ENCODE measurements around the gene ARHGEF2.
A peak's percentile ranks its signal among the peaks of the same experiment; 100 is the strongest.

ARHGEF2 gene

GRCh38 chr1:155913969-155914757, 64.2 kb downstream of the ARHGEF2 start:
- no peak overlapping the region for H3K4me2 ChIP-seq (ENCODE audit: low read depth, low read length, poor library complexity, severe bottlenecking)
- H3K36me3 ChIP-seq (ENCODE audit: insufficient read depth, low read length): peaks cover 60% of the 10 kb centered on the region
- peaks cover 21% of the 10 kb centered on the region; the same call in 1 of the 2 replicates for H3F3A ChIP-seq (ENCODE audit: low read depth)
- no peaks in the 10 kb centered on the region for H4K20me1 ChIP-seq (ENCODE audit: insufficient read depth, low read length, poor library complexity, severe bottlenecking)
- no peaks in the 10 kb centered on the region for H3K9me2 ChIP-seq (replicated peaks; ENCODE audit: low read depth, low read length)
- H3K9me3 ChIP-seq (ENCODE audit: insufficient read depth, low read depth, low read length): no peaks in the 10 kb centered on the region
- no peaks in the 10 kb centered on the region for H3K27me3 ChIP-seq (ENCODE audit: insufficient read depth, low read length, poor library complexity, severe bottlenecking)
- no peak for TF ChIP-seq EZH2phosphoT487 (IDR thresholded peaks at IDR 0.05; ENCODE audit: borderline replicate concordance)
- TF ChIP-seq, protein P1, sequence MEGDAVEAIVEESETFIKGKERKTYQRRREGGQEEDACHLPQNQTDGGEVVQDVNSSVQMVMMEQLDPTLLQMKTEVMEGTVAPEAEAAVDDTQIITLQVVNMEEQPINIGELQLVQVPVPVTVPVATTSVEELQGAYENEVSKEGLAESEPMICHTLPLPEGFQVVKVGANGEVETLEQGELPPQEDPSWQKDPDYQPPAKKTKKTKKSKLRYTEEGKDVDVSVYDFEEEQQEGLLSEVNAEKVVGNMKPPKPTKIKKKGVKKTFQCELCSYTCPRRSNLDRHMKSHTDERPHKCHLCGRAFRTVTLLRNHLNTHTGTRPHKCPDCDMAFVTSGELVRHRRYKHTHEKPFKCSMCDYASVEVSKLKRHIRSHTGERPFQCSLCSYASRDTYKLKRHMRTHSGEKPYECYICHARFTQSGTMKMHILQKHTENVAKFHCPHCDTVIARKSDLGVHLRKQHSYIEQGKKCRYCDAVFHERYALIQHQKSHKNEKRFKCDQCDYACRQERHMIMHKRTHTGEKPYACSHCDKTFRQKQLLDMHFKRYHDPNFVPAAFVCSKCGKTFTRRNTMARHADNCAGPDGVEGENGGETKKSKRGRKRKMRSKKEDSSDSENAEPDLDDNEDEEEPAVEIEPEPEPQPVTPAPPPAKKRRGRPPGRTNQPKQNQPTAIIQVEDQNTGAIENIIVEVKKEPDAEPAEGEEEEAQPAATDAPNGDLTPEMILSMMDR (conservative IDR thresholded peaks at IDR 0.05; ENCODE audit: low read length): no peak
- H2AFZ ChIP-seq (ENCODE audit: low read length): no peak overlapping the region
- peaks cover 9% of the 10 kb centered on the region for H3K4me1 ChIP-seq (ENCODE audit: insufficient read depth, low read length, poor library complexity, severe bottlenecking)
- no peak overlapping the region for H3K4me3 ChIP-seq (ENCODE audit: low read length, poor library complexity, severe bottlenecking)
- H3K9ac ChIP-seq (ENCODE audit: low read depth, low read length, poor library complexity, severe bottlenecking): no peak overlapping the region
- H3K79me2 ChIP-seq (ENCODE audit: insufficient read depth, low read length): peaks cover 21% of the 10 kb centered on the region

GRCh38 chr1:155912056-155912536, 66.3 kb downstream of the ARHGEF2 start:
- Histone ChIP-seq H3K9me3 (ENCODE audit: insufficient read depth, low read depth, low read length) (no peaks in the 10 kb centered on the region), H2AFZ (ENCODE audit: low read length) (no peak overlapping the region), H3K9me2 (replicated peaks; ENCODE audit: low read depth, low read length) (no peaks in the 10 kb centered on the region), H3K9ac (ENCODE audit: low read depth, low read length, poor library complexity, severe bottlenecking) (no peak overlapping the region), H3F3A (ENCODE audit: low read depth) (peaks cover 21% of the 10 kb centered on the region; the same call in 1 of the 2 replicates), H3K4me3 (ENCODE audit: low read length, poor library complexity, severe bottlenecking) (no peak overlapping the region), H3K79me2 (ENCODE audit: insufficient read depth, low read length) (peaks cover 30% of the 10 kb centered on the region), H4K20me1 (ENCODE audit: insufficient read depth, low read length, poor library complexity, severe bottlenecking) (no peaks in the 10 kb centered on the region), H3K4me2 (ENCODE audit: low read depth, low read length, poor library complexity, severe bottlenecking) (no peak overlapping the region), H3K27me3 (ENCODE audit: insufficient read depth, low read length, poor library complexity, severe bottlenecking) (no peaks in the 10 kb centered on the region), H3K36me3 (ENCODE audit: insufficient read depth, low read length) (peaks cover 44% of the 10 kb centered on the region), H3K4me1 (ENCODE audit: insufficient read depth, low read length, poor library complexity, severe bottlenecking) (peaks cover 9% of the 10 kb centered on the region)
- TF ChIP-seq, protein P1 (conservative IDR thresholded peaks at IDR 0.05; ENCODE audit: low read length): no peak
- TF ChIP-seq EZH2phosphoT487 (IDR thresholded peaks at IDR 0.05; ENCODE audit: borderline replicate concordance): no peak

DNA sequence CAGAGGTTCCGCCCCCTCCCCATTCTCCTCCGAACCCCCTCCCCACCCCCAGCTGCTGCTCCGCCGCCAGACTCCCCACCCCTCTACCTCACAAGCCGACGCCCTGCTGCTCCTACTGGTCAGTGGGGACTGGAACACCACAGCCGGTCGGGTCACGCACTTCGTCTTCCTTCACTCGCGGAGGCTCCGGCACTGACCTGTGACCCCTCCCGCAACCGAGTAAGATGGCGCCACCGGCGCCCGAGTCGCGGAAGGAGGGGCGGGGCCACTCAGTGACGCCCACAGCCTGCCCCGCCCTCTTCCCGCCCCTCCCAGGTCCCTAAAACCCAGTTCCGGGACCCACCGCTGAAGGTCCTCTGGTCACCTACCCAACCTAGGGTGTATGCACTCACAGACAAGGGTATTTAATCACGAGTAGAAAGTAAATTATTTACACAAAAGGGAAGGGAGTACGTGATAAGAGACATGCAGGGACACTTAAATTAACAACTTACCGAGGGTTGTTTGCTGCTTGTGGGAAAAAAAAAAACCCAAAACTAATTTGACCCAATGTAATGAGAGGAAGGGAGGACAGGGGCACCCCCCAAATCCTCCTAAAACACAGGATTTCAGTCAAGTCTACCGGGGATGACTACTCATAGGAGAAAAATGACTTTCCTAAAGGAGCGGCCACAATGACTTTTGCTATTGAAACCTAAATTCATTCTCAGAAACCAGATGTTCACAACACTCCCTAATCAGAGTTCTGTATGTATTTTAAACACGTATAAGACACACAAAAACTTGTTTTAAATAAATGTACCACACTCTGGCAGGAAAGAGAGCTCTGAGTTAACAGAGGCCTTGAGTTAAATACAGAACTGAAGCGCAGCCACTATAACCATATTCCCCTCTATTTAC, 66.9 kb downstream of the ARHGEF2 start, which contains the start of gene RIT1:
Gene RIT1, minus strand, starts transcription at position 194 of the 900 bp plus-strand sequence. CDS start 588 bp downstream, outside the sequence.
- peak within 1 kb of the TSS; percentile 88 for H3K4me2 ChIP-seq (ENCODE audit: low read depth, low read length, poor library complexity, severe bottlenecking)
- peaks cover 9% of the 10 kb centered on the region for H3K4me1 ChIP-seq (ENCODE audit: insufficient read depth, low read length, poor library complexity, severe bottlenecking)
- H2AFZ ChIP-seq (ENCODE audit: low read length): peak within 1 kb of the TSS; percentile 54
- H3K4me3 ChIP-seq (ENCODE audit: low read length, poor library complexity, severe bottlenecking): peak within 1 kb of the TSS; percentile 85
- peaks cover 21% of the 10 kb centered on the region; the same call in 1 of the 2 replicates for H3F3A ChIP-seq (ENCODE audit: low read depth)
- no peaks in the 10 kb centered on the region for H4K20me1 ChIP-seq (ENCODE audit: insufficient read depth, low read length, poor library complexity, severe bottlenecking)
- no peaks in the 10 kb centered on the region for H3K9me2 ChIP-seq (replicated peaks; ENCODE audit: low read depth, low read length)
- TF ChIP-seq EZH2phosphoT487 (IDR thresholded peaks at IDR 0.05; ENCODE audit: borderline replicate concordance): no peak
- TF ChIP-seq, protein P1 (conservative IDR thresholded peaks at IDR 0.05; ENCODE audit: low read length): no peak
- H3K36me3 ChIP-seq (ENCODE audit: insufficient read depth, low read length): peaks cover 37% of the 10 kb centered on the region
- H3K9me3 ChIP-seq (ENCODE audit: insufficient read depth, low read depth, low read length): no peaks in the 10 kb centered on the region
- no peaks in the 10 kb centered on the region for H3K27me3 ChIP-seq (ENCODE audit: insufficient read depth, low read length, poor library complexity, severe bottlenecking)
- peaks cover 33% of the 10 kb centered on the region for H3K79me2 ChIP-seq (ENCODE audit: insufficient read depth, low read length)
- peak within 1 kb of the TSS; percentile 78 for H3K9ac ChIP-seq (ENCODE audit: low read depth, low read length, poor library complexity, severe bottlenecking)
